OCI-LY1 (cell line): ENCODE data around the gene AMELY.
"Not testable (repeated sequence)": the region's sequence is repeated elsewhere in the genome, so short reads cannot be mapped to it uniquely, and the experiment has no call there.

Experiments
- H2AFZ ChIP-seq: fragments of 200-600 bp; sonication (generic), shearing (Covaris generic); 2 replicates; pipeline ENCODE4 v1.6.0; 2014; ENCODE audit warnings: antibody characterized with exemption, mild to moderate bottlenecking, low read length
- H3F3A ChIP-seq: fragments of 200-600 bp; sonication (generic), shearing (Covaris generic); 2 replicates; pipeline ENCODE4 v1.6.0; 2014; ENCODE audit warnings: mild to moderate bottlenecking, antibody characterized with exemption, low read length, moderate library complexity; ENCODE audit not compliant: insufficient read depth
- H3K27ac ChIP-seq: fragments of 200-600 bp; sonication (generic); 2 replicates; pipeline ENCODE4 v1.5.1; 2014; ENCODE audit warnings: low read length, mixed run types, mild to moderate bottlenecking, low read depth; ENCODE audit not compliant: poor library complexity, severe bottlenecking
- H3K27me3 ChIP-seq: fragments of 200-600 bp; sonication (generic); 2 replicates; pipeline ENCODE4 v1.6.0; 2014; ENCODE audit warnings: antibody characterized with exemption, mild to moderate bottlenecking, low read length, moderate library complexity; ENCODE audit not compliant: insufficient read depth
- H3K36me3 ChIP-seq: fragments of 200-600 bp; sonication (generic); 2 replicates; pipeline ENCODE4 v1.6.1; 2014; ENCODE audit warnings: mild to moderate bottlenecking, antibody characterized with exemption, low read length, moderate library complexity, mixed read lengths; ENCODE audit not compliant: insufficient read depth
- H3K4me1 ChIP-seq: fragments of 200-600 bp; sonication (generic); 2 replicates; pipeline ENCODE4 v1.5.1; 2014; ENCODE audit warnings: mild to moderate bottlenecking, low read length, moderate library complexity; ENCODE audit not compliant: insufficient read depth, severe bottlenecking
- H3K4me2 ChIP-seq: fragments of 200-600 bp; sonication (generic), shearing (Covaris generic); 2 replicates; pipeline ENCODE4 v1.6.1; 2014; ENCODE audit warnings: low read length
- H3K4me3 ChIP-seq: fragments of 200-600 bp; sonication (generic); 2 replicates; pipeline ENCODE4 v1.5.1; 2014; ENCODE audit warnings: low read length, low read depth, mild to moderate bottlenecking, mixed read lengths; ENCODE audit not compliant: poor library complexity, severe bottlenecking
- H3K79me2 ChIP-seq: fragments of 200-600 bp; shearing (Covaris generic); 2 replicates; pipeline ENCODE4 v1.6.1; 2016; ENCODE audit warnings: mixed run types, low read length, mixed read lengths; ENCODE audit not compliant: insufficient read depth
- H3K9ac ChIP-seq: fragments of 200-600 bp; sonication (generic), shearing (Covaris generic); 2 replicates; pipeline ENCODE4 v1.6.1; 2014; ENCODE audit warnings: mild to moderate bottlenecking, low read length, mixed read lengths
- H3K9me2 ChIP-seq: fragments of 200-600 bp; sonication (generic), shearing (Covaris generic); 2 replicates; pipeline ENCODE4 v1.6.1; 2014; ENCODE audit warnings: low read depth, mild to moderate bottlenecking, low read length, mixed read lengths
- H3K9me3 ChIP-seq: fragments of 200-600 bp; shearing (Covaris generic); 2 replicates; pipeline ENCODE4 v1.6.1; 2014; ENCODE audit warnings: low read length, mixed read lengths
- H4K20me1 ChIP-seq: fragments of 200-600 bp; sonication (generic), shearing (Covaris generic); 2 replicates; pipeline ENCODE4 v1.6.0; 2016; ENCODE audit warnings: mild to moderate bottlenecking, low read length; ENCODE audit not compliant: insufficient read depth
- EZH2 ChIP-seq: fragments of 200-600 bp; sonication (generic), shearing (Covaris generic); IDR thresholded peaks from 2 replicates; pipeline ENCODE4 v1.8.0; 2017; ENCODE audit warnings: borderline replicate concordance, mixed run types, mild to moderate bottlenecking, antibody characterized with exemption, low read length, moderate library complexity, mixed read lengths
- TF ChIP-seq, protein P1 (sequence below): fragments of 200-600 bp; sonication (generic), shearing (Covaris generic); IDR thresholded peaks from 2 replicates; pipeline ENCODE4 v1.5.1; 2017; ENCODE audit warnings: mild to moderate bottlenecking, antibody characterized with exemption, low read length, moderate library complexity, mixed read lengths

Gene AMELY

DNA sequence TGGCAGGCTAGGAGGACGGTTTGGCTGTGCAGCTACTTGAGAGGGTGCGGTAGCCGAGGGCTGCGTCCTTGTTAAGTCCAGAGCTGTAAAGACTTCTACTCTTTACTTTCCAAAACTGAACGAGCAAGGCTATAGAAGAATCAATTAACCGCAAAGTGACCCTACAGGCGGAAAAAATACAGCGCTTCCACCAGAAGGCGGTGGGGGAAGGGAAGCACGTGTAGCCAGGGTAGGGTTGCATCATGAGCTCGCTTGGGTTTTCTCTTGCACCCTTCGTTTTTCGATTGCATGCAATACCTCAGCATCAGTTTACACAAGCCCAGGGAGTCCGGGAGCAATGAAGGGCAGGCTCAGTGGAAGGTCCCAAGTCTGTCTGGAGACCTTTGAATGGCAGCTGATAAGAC is 2.4 kb downstream of the AMELY start:
- no peaks in the 10 kb centered on the region for H3K36me3 ChIP-seq
- no peaks in the 10 kb centered on the region for H4K20me1 ChIP-seq
- H3K4me2 ChIP-seq: no peak overlapping the region
- H3K4me3 ChIP-seq: no peak overlapping the region
- no peaks in the 10 kb centered on the region for H3K27me3 ChIP-seq
- no peaks in the 10 kb centered on the region for H3K9me2 ChIP-seq
- H3K27ac ChIP-seq: no peak overlapping the region
- no peak overlapping the region for H2AFZ ChIP-seq
- no peak overlapping the region for H3K9ac ChIP-seq
- H3K9me3 ChIP-seq: no peaks in the 10 kb centered on the region
- H3K79me2 ChIP-seq: no peaks in the 10 kb centered on the region
- no peaks in the 10 kb centered on the region for H3F3A ChIP-seq
- H3K4me1 ChIP-seq: no peaks in the 10 kb centered on the region
- TF ChIP-seq, protein P1, sequence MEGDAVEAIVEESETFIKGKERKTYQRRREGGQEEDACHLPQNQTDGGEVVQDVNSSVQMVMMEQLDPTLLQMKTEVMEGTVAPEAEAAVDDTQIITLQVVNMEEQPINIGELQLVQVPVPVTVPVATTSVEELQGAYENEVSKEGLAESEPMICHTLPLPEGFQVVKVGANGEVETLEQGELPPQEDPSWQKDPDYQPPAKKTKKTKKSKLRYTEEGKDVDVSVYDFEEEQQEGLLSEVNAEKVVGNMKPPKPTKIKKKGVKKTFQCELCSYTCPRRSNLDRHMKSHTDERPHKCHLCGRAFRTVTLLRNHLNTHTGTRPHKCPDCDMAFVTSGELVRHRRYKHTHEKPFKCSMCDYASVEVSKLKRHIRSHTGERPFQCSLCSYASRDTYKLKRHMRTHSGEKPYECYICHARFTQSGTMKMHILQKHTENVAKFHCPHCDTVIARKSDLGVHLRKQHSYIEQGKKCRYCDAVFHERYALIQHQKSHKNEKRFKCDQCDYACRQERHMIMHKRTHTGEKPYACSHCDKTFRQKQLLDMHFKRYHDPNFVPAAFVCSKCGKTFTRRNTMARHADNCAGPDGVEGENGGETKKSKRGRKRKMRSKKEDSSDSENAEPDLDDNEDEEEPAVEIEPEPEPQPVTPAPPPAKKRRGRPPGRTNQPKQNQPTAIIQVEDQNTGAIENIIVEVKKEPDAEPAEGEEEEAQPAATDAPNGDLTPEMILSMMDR: no peak
- TF ChIP-seq EZH2: no peak

DNA sequence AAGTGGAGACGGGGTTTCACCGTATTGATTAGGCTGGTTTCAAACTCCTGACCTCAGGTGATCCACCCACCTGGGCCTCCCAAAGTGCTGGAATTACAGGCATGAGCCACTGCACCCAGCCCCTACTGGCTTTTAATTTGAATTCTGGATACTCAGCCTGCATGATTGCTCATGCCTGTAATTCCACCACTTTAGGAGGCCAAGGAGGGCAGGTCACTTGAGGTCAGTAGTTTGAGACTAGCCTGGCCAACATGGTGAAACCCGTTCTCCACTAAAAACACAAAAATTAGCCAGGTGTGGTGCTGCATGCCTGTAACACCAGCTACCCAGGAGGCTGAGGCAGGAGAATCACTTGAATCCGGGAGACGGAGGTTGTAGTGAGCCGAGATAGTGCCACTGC is 3.5 kb downstream of the AMELY start:
- not testable (repeated sequence) for H3F3A ChIP-seq, H3K9me2 ChIP-seq, H3K79me2 ChIP-seq, H3K4me3 ChIP-seq, H3K4me1 ChIP-seq, H3K9ac ChIP-seq, H3K27ac ChIP-seq, H4K20me1 ChIP-seq, H3K4me2 ChIP-seq, H3K27me3 ChIP-seq, H2AFZ ChIP-seq, H3K9me3 ChIP-seq, H3K36me3 ChIP-seq

DNA sequence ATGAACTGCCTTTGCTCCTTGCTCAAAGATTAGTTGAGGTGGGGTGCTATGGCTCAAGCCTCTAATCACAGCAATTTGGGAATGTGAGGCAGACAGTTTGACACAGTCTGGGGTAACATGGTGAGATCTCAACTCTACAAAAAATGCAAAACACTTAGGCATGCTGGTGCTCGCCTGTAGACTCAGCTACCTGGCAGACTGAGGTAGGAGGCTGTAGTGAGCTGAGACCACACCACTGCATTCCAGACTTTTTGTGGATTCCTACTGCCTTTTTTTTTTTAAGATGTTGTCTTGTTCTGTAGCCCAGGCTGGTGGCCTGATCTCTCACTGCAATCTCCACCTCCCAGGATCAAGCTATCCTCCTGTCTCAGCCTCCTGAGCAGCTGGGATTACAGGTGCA is 4.0 kb downstream of the AMELY start:
- no peaks in the 10 kb centered on the region for H3K79me2 ChIP-seq
- H3K4me1 ChIP-seq: no peaks in the 10 kb centered on the region
- no peaks in the 10 kb centered on the region for H3K27me3 ChIP-seq
- H3K27ac ChIP-seq: no peak overlapping the region
- no peak overlapping the region for H3K4me3 ChIP-seq
- no peaks in the 10 kb centered on the region for H4K20me1 ChIP-seq
- no peaks in the 10 kb centered on the region for H3K36me3 ChIP-seq
- H3K9ac ChIP-seq: no peak overlapping the region
- no peaks in the 10 kb centered on the region for H3K9me3 ChIP-seq
- no peak for TF ChIP-seq EZH2
- TF ChIP-seq, protein P1: no peak
- no peak overlapping the region for H3K4me2 ChIP-seq
- H3K9me2 ChIP-seq: no peaks in the 10 kb centered on the region
- no peaks in the 10 kb centered on the region for H3F3A ChIP-seq
- no peak overlapping the region for H2AFZ ChIP-seq

DNA sequence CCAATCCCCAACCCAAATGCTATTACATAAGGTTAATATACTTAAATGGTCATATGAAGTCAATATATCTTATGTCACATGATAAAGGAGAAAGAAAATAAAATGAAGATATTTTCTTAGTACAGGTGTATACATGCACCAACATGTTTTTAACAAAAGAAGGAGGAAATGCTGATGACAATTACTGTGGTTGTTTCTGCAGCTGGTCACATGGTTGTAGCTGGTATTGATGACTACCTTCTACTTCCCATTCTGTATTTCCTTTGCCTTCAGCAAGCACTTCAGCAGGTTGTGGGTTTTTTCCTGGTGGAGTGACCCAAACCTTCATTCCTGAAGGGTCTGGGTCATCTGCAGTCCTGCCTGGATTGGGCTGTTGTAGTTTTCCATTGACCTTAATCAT is 9.4 kb downstream of the AMELY start:
- not testable (repeated sequence) for H3K9me2 ChIP-seq, H2AFZ ChIP-seq, H3K4me3 ChIP-seq, H3K9me3 ChIP-seq, H4K20me1 ChIP-seq, H3K9ac ChIP-seq, H3K36me3 ChIP-seq, H3F3A ChIP-seq, H3K27me3 ChIP-seq, H3K79me2 ChIP-seq, H3K27ac ChIP-seq, H3K4me2 ChIP-seq, H3K4me1 ChIP-seq
